GM12878 (cell line): ENCODE data around the gene SLC12A4. TPM values are rescaled to one million over a fixed set of nuclear protein-coding genes. Genes with fewer than 3 reads are reported as not detected.
A peak's percentile ranks its signal among the peaks of the same experiment; 100 is the strongest.

Experiments used
- E4F1 ChIP-seq: fragments of 450-650 bp; IDR thresholded peaks from 2 replicates; pipeline ENCODE4 v1.6.1; 2018; ENCODE audit warnings: borderline replicate concordance, mild to moderate bottlenecking; ENCODE audit not compliant: partially characterized antibody
- RELB ChIP-seq: fragments of 450-650 bp; IDR thresholded peaks from 2 replicates; pipeline ENCODE4 v1.6.1; 2017; ENCODE audit warnings: low read depth, mild to moderate bottlenecking, moderate library complexity
- polyA plus RNA-seq, 11 experiments: library from polyadenylated mRNA; depleted of rRNA in 4 of 11; unstranded in 6 of 11; stranded (reverse) in 5 of 11; fragments of >200 nt; fragmentation: Nextera tagmentation in 4 of 11; fragmentation: Illumina TruSeq in 1 of 11; extraction: Ambion mirVana in 4 of 11; extraction: Trizol in 1 of 11; gene quantifications; 1 replicate in 1 of 11; 2 replicates in 10 of 11; pipeline versions ENCODE4 v1.2.1 to v1.2.3, GENCODE V29; 2011 to 2016; ENCODE audit warnings: inconsistent platforms in 2 of 11, missing spikeins in 2 of 11, low read depth in 1 of 11
- total RNA-seq, 4 experiments: library from RNA; depleted of rRNA in 3 of 4; stranded (reverse); fragments of >200 nt in 3 of 4; fragmentation: Illumina TruSeq in 1 of 4; extraction: Trizol in 1 of 4; gene quantifications; 2 replicates each; pipeline versions ENCODE4 v1.2.1 to v1.2.3, GENCODE V29; 2013 to 2021
- TF ChIP-seq, protein P1 (sequence below): fragments of 450-650 bp; conservative IDR thresholded peaks from 2 replicates; pipeline ENCODE4 v1.6.1; 2017; ENCODE audit warnings: mild to moderate bottlenecking, moderate library complexity
- TF ChIP-seq, protein P2 (sequence below): IDR thresholded peaks from 2 replicates; pipeline ENCODE4 v1.6.1; 2011; ENCODE audit warnings: low read depth, mild to moderate bottlenecking, low read length, moderate library complexity, borderline replicate concordance; ENCODE audit errors: extremely low read depth

SLC12A4 gene
- total and polyA plus RNA-seq, 10 of the 15 experiments (the other 5 are each of a cell fraction or from before 2014, with no cell fraction given): 0.95 to 39.9 (median 14.2) TPM

- TF ChIP-seq, protein P1, sequence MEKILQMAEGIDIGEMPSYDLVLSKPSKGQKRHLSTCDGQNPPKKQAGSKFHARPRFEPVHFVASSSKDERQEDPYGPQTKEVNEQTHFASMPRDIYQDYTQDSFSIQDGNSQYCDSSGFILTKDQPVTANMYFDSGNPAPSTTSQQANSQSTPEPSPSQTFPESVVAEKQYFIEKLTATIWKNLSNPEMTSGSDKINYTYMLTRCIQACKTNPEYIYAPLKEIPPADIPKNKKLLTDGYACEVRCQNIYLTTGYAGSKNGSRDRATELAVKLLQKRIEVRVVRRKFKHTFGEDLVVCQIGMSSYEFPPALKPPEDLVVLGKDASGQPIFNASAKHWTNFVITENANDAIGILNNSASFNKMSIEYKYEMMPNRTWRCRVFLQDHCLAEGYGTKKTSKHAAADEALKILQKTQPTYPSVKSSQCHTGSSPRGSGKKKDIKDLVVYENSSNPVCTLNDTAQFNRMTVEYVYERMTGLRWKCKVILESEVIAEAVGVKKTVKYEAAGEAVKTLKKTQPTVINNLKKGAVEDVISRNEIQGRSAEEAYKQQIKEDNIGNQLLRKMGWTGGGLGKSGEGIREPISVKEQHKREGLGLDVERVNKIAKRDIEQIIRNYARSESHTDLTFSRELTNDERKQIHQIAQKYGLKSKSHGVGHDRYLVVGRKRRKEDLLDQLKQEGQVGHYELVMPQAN: peak; percentile 31; the same call in 1 of the 2 replicates
- TF ChIP-seq E4F1 (peak; percentile 57), RELB (0 out of 2 replicates have a peak, but pooled peaks have one; percentile 13)
- TF ChIP-seq, protein P2, sequence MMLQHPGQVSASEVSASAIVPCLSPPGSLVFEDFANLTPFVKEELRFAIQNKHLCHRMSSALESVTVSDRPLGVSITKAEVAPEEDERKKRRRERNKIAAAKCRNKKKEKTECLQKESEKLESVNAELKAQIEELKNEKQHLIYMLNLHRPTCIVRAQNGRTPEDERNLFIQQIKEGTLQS: no peak
- TF ChIP-seq, all 136 proteins: peak for 30
Measured at GRCh38 chr16:67936124-67936879, 32.1 kb downstream of the SLC12A4 start, which contains the start of gene PSMB10 (continued).
